Non-pigmented ciliary epithelial cell (primary cell): Measurements from ENCODE around the gene NANOS3.

Experiments used
- DNase-seq: peaks from one replicate; pipeline ENCODE4 v3.0.0-alpha.2; 2010; ENCODE audit warnings: low read depth

Gene NANOS3

DNA sequence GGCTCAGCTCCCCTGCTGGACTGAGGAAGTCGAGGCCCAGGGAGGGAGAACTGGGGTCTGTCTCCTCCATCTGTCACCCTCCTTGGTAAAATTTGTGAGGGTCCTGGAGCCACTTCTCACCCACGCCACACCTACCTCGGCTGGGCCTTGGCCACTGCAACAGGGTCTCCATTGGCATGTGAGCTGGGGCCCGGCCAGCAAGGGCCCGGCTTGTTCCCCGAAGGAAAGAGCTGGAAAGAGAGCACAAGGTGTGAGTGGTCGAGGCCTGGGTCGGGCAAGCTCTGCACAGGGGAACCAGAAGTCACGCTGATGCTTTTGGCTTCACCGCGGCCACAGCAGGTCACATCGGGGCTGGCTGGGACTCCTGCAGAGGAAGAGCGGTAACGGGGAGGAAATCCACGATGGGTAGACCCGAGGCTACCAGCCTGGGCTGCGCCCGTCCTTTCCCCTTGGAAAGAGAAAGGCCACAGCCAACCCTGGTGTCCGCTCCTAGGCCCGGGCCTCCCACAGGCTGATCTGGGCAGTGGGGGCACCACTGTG, 9.0 kb downstream of the NANOS3 start:
- no peak for DNase-seq

- DNase-seq: no peak
Measured at GRCh38 chr19:13887018-13887436, 10.1 kb downstream of the NANOS3 start.

GRCh38 chr19:13887517-13887916, 10.6 kb downstream of the NANOS3 start:
- no peak for DNase-seq

GRCh38 chr19:13888281-13888680, 11.3 kb downstream of the NANOS3 start:
- DNase-seq: no peak

DNA sequence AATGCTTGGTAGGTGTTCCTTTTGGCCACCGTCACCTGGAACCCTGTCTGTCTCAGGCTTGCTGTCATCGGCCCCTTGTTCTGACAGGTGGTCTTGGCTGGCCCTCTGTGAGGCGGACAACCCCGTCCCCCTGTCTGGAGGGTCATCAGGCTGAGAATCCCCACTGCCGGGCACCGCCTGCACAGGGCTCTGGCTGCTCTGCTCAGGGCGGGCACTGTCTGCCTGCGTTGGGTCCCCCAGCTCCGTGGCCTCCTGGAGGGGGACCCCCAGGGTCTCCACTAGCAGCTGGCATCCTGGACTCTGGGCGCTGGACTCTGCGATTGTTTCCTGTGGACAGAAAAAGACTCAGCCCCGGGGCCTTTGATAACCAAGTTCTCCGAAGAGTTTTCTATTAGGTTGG, 13.2 kb downstream of the NANOS3 start:
- DNase-seq: no peak

DNA sequence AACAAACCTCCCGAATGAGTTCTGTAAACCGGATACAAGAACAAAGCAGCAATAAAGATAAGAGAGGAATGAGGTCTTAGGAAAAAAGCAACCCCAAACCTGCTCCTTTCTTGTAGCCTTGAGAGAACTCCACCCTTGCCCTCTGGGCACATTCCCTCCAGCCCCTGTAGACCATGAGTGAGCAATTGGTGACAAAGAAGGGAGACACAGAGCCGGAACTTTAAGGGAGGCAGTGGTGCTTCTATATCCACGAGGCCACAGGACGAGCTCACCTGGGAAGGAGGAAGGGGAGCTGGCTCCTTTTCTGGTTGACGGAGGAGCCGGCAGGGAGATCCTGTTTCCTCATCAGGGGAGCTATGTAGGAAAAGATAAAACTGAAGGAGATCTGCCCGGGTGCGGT, 15.9 kb downstream of the NANOS3 start:
- no peak for DNase-seq

DNA sequence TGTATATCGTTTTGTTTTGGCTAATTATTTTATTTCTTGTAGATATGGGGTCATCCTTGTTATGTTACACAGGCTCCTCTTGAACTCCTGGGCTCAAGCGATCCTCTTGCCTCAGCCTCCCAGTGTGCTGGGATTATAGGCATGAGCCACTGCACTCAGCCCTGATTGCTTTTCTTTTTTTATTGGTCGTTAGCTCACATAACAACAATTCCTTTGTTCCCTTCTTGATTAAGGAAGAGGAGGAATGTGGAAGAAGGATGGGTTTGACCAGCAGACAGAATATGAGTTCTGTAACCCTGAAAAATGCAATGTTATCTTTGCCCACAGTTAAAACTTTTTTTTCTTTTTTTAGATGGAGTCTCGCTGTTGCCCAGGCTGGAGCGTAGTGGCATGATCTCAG, 17.6 kb downstream of the NANOS3 start:
- DNase-seq: no peak

GRCh38 chr19:13896227-13896626, 19.3 kb downstream of the NANOS3 start:
- DNase-seq: no peak

GRCh38 chr19:13899393-13899792, 22.5 kb downstream of the NANOS3 start:
- no peak for DNase-seq

GRCh38 chr19:13899912-13900584, 23.1 kb downstream of the NANOS3 start:
- no peak for DNase-seq

DNA sequence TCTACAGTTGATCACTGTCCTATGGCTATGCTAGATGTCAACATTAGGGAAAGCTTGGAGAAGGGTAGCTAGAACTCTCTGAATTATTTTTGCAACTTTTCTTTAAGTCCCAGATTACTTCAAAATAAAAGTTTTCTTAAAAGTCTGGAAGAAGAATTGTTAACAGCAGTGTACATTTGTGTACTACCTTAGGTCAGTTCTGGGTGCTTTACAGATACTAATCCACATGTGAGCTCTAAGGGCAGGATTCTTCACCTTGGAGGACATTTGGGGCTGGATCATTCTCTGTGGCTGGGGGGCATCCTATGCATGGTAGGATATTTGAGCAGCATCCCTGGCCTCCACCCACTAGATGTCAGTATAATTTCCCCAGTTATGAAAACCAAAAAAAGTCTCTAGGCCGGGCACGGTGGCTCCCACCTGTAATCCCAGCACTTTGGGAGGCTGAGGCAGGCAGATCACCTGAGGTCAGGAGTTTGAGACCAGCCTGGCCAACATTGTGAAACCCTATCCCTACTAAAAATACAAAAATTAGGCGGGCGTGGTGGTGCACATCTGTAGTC, 26.1 kb downstream of the NANOS3 start:
- DNase-seq: no peak

- no peak for DNase-seq
Measured at GRCh38 chr19:13905634-13906520, 28.9 kb downstream of the NANOS3 start, which contains the start of the genes BRME1 and CC2D1A. TSS of gene BRME1 (minus strand) at chr19:13906117. CDS start at chr19:13904892, 1,225 bp downstream. TSS of gene CC2D1A (plus strand) at chr19:13906201. CDS start at chr19:13906442, 241 bp downstream.

GRCh38 chr19:13906521-13906904, 29.6 kb downstream of the NANOS3 start:
- no peak for DNase-seq

DNA sequence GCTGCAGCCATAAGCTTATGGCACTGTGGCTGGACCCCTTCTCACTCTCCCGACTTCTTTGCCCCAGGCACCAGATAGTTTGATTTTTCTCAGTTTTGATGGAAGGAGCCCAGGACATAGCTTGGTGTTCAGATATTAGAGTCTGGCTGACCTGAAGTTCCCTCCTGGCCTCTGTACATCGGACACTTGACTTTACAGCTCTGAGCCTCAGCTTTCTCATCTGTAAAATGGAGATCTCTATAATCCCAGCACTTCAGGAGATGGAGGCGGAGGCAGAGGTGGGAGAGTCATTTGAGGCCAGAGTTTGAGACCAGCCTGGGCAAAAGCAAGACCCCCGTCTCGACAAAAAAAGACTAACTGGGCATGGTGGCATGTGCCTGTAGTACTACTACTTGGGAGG, 30.0 kb downstream of the NANOS3 start:
- DNase-seq: no peak

DNA sequence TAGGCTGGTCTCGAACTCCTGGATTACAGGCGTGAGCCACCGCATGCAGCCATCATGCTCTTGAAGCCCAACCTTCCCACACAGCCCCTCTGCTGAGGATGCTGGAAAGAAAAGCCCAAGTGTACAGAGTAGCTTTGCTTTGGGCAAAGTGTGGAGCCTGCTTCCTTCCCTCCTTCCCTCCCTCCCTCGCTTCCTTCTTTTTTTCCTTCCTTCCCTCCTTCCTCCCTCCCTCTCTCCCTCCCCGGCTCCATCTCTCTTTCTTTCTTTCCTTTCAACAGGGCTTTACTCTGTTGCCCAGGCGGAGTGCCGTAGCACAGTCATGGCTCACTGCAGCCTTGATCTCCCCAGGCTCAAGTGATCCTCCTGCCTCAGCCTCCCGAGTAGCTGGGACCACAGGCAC, 31.7 kb downstream of the NANOS3 start:
- no peak for DNase-seq

DNA sequence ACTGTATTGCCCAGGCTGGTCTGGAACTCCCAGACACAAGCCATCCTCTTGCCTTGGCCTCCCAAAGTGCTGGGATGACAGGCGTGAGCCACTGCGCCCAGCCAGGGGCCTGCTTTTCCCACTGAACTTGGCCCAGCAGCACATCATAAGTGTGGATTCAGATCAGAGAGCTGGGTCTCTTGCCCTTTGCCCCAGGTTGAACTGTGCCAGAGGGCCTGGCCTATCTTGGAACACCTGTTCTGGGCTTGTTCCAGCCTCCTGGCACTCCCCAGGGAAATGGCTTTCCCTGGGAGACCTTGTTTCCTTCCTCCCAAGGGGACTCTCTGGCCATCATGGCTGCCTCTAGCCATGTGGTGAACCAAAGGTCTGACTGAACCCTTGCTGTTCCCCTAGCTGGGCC, 32.5 kb downstream of the NANOS3 start:
- DNase-seq: no peak

DNA sequence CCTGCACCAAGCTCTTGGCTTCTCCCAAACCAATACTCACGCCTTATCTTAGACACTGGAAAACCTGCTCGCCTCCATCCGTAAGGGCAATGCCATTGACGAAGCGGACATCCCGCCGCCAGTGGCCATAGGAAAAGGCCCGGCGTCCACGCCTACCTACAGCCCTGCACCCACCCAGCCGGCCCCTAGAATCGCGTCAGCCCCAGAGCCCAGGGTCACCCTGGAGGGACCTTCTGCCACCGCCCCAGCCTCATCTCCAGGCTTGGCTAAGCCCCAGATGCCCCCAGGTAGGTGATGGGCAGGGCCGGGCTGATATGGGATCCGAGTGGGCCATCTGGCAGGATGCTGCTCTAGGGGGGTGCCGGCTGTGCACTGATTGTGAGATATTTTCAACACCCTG, 36.4 kb downstream of the NANOS3 start:
- no peak for DNase-seq

- DNase-seq: no peak
Measured at GRCh38 chr19:13914777-13915176, 37.8 kb downstream of the NANOS3 start.

- DNase-seq: no peak
Measured at GRCh38 chr19:13917888-13918406, 41.0 kb downstream of the NANOS3 start.

GRCh38 chr19:13918726-13919411, 41.9 kb downstream of the NANOS3 start:
- no peak for DNase-seq

- no peak for DNase-seq
Measured at GRCh38 chr19:13920524-13920923, 43.6 kb downstream of the NANOS3 start.
